NCI-H69 (cell line): ENCODE results near the gene SFRP2.

Experiments used
- DNase-seq: peaks from one replicate; lab custom pipeline; 2025; lab: John Stamatoyannopoulos, UW

SFRP2 gene

GRCh38 chr4:153794006-153794405, 5.1 kb upstream of the SFRP2 start:
- DNase-seq, result no peak

- DNase-seq, result no peak
Measured at GRCh38 chr4:153792618-153793247, 3.9 kb upstream of the SFRP2 start.

GRCh38 chr4:153791746-153792617, 3.1 kb upstream of the SFRP2 start:
- no peak for DNase-seq

- DNase-seq, result peak; percentile 14
Measured at GRCh38 chr4:153790962-153791551, 2.2 kb upstream of the SFRP2 start.

GRCh38 chr4:153790500-153790865, 1.6 kb upstream of the SFRP2 start:
- no peak for DNase-seq

- peak; percentile 11 for DNase-seq
Measured at GRCh38 chr4:153789741-153790499, 1.0 kb upstream of the SFRP2 start.

GRCh38 chr4:153788051-153788412, 851 bp downstream of the SFRP2 start:
- no peak for DNase-seq

- no peak for DNase-seq
Measured at GRCh38 chr4:153787575-153787974, 1.3 kb downstream of the SFRP2 start.

GRCh38 chr4:153787061-153787560, 1.8 kb downstream of the SFRP2 start:
- DNase-seq, result no peak

- DNase-seq, result peak; percentile 3
Measured at GRCh38 chr4:153785910-153786721, 2.8 kb downstream of the SFRP2 start.

- no peak for DNase-seq
Measured at GRCh38 chr4:153784166-153784699, 4.7 kb downstream of the SFRP2 start.

- no peak for DNase-seq
Measured at GRCh38 chr4:153782581-153782980, 6.3 kb downstream of the SFRP2 start.

- no peak for DNase-seq
Measured at GRCh38 chr4:153781717-153782416, 7.0 kb downstream of the SFRP2 start.

GRCh38 chr4:153781280-153781679, 7.6 kb downstream of the SFRP2 start:
- no peak for DNase-seq

- no peak for DNase-seq
Measured at GRCh38 chr4:153780876-153781275, 8.0 kb downstream of the SFRP2 start.

- no peak for DNase-seq
Measured at GRCh38 chr4:153780221-153780620, 8.7 kb downstream of the SFRP2 start.

GRCh38 chr4:153778383-153778782, 10.5 kb downstream of the SFRP2 start:
- no peak for DNase-seq

- DNase-seq, result no peak
Measured at GRCh38 chr4:153777421-153777820, 11.5 kb downstream of the SFRP2 start.

- DNase-seq, result no peak
Measured at GRCh38 chr4:153776601-153777000, 12.3 kb downstream of the SFRP2 start.

GRCh38 chr4:153773236-153773690, 15.6 kb downstream of the SFRP2 start:
- DNase-seq, result peak; percentile 9
